Trophoblast cell (in vitro differentiated cells and primary cell): Measurements from ENCODE around the gene MYT1.

Experiments
- DNase-seq, 2 donors: peaks; one replicate each; pipeline ENCODE4 v3.0.0-alpha.2; 2016
- H2AFZ ChIP-seq: 2 replicates; pipeline ENCODE4 v1.6.1; 2013; ENCODE audit warnings: low read length, moderate library complexity, mild to moderate bottlenecking; ENCODE audit not compliant: insufficient read depth, poor library complexity
- H2AK5ac ChIP-seq: 2 replicates; pipeline ENCODE4 v1.6.1; 2013; ENCODE audit warnings: mild to moderate bottlenecking, low read length
- H2BK120ac ChIP-seq: 2 replicates; pipeline ENCODE4 v1.6.1; 2013; ENCODE audit warnings: low read length, mild to moderate bottlenecking, moderate library complexity; ENCODE audit not compliant: insufficient read depth, poor library complexity
- H2BK12ac ChIP-seq: 2 replicates; pipeline ENCODE4 v1.6.1; 2013; ENCODE audit warnings: mild to moderate bottlenecking, low read length, moderate library complexity
- H2BK5ac ChIP-seq: 2 replicates; pipeline ENCODE4 v1.6.1; 2013; ENCODE audit warnings: low read length, low read depth, moderate library complexity, mild to moderate bottlenecking; ENCODE audit not compliant: poor library complexity
- H3K14ac ChIP-seq: 2 replicates; pipeline ENCODE4 v1.6.1; 2013; ENCODE audit warnings: mild to moderate bottlenecking, low read length
- H3K18ac ChIP-seq: 2 replicates; pipeline ENCODE4 v1.6.1; 2013; ENCODE audit warnings: mild to moderate bottlenecking, low read length
- H3K23ac ChIP-seq: 2 replicates; pipeline ENCODE4 v1.6.1; 2013; ENCODE audit warnings: low read length
- H3K27ac ChIP-seq: 2 replicates; pipeline ENCODE4 v1.5.1; 2013; ENCODE audit warnings: low read depth, mild to moderate bottlenecking, inconsistent platforms, low read length, moderate library complexity
- H3K27me3 ChIP-seq: 2 replicates; pipeline ENCODE4 v1.6.1; 2013; ENCODE audit warnings: inconsistent platforms, mild to moderate bottlenecking, low read length, moderate library complexity; ENCODE audit not compliant: insufficient read depth
- H3K36me3 ChIP-seq, 2 experiments: 1 replicate in 1 of 2; 2 replicates in 1 of 2; pipeline ENCODE4 v1.6.1; 2013; ENCODE audit warnings: low read length in 2 of 2, mild to moderate bottlenecking in 2 of 2, moderate library complexity in 1 of 2; ENCODE audit not compliant: insufficient read depth in 2 of 2, control insufficient read depth in 1 of 2
- H3K4ac ChIP-seq: 2 replicates; pipeline ENCODE4 v1.6.1; 2013; ENCODE audit warnings: low read depth, mild to moderate bottlenecking, low read length, moderate library complexity
- H3K4me1 ChIP-seq, 2 experiments: 1 replicate in 1 of 2; 2 replicates in 1 of 2; pipeline ENCODE4 v1.6.1; 2013; ENCODE audit warnings: low read length in 2 of 2, mild to moderate bottlenecking in 2 of 2, moderate library complexity in 1 of 2; ENCODE audit not compliant: insufficient read depth in 2 of 2, control insufficient read depth in 1 of 2
- H3K4me2 ChIP-seq: 2 replicates; pipeline ENCODE4 v1.6.1; 2013; ENCODE audit warnings: inconsistent platforms, mild to moderate bottlenecking, low read length, moderate library complexity
- H3K4me3 ChIP-seq: 2 replicates; pipeline ENCODE4 v1.5.1; 2013; ENCODE audit warnings: mild to moderate bottlenecking, low read depth, low read length, inconsistent platforms
- H3K79me1 ChIP-seq: one replicate; pipeline ENCODE4 v1.6.1; 2013; ENCODE audit warnings: low read length
- H3K79me2 ChIP-seq: 2 replicates; pipeline ENCODE4 v1.6.1; 2013; ENCODE audit warnings: low read length, mild to moderate bottlenecking; ENCODE audit not compliant: control insufficient read depth, insufficient read depth, poor library complexity
- H3K9ac ChIP-seq: 2 replicates; pipeline ENCODE4 v1.6.1; 2013; ENCODE audit warnings: mild to moderate bottlenecking, low read length
- H3K9me3 ChIP-seq: 2 replicates; pipeline ENCODE4 v1.6.1; 2013; ENCODE audit warnings: low read depth, mild to moderate bottlenecking, control low read depth, inconsistent platforms, low read length; ENCODE audit not compliant: insufficient read depth
- H4K12ac ChIP-seq: 2 replicates; pipeline ENCODE4 v1.6.1; 2013; ENCODE audit warnings: low read depth, mild to moderate bottlenecking, low read length, moderate library complexity
- H4K8ac ChIP-seq: 2 replicates; pipeline ENCODE4 v1.6.1; 2013; ENCODE audit warnings: low read depth, mild to moderate bottlenecking, low read length, moderate library complexity
- H4K91ac ChIP-seq: one replicate; pipeline ENCODE4 v1.6.1; 2013; ENCODE audit warnings: low read depth, mild to moderate bottlenecking, low read length, moderate library complexity
- WGBS: extraction: QIAGEN DNeasy Blood & Tissue Kit; methylation state at CpG from one replicate; pipeline ENCODE4 v1.1.7; 2013; ENCODE audit warnings: missing lambda C conversion rate; ENCODE audit not compliant: insufficient read length, insufficient coverage; ENCODE audit errors: extremely low coverage; 5-methylcytosine and 5-hydroxymethylcytosine counted together

The MYT1 gene

GRCh38 chr20:64136004-64136710 is 28.1 kb upstream of the MYT1 start:
- no peaks in the 10 kb centered on the region for H3K27me3 ChIP-seq
- no peak overlapping the region for H3K4ac ChIP-seq
- DNase-seq: no peak
- no peak overlapping the region for H4K8ac ChIP-seq
- H3K36me3 ChIP-seq: no peaks in the 10 kb centered on the region
- no peaks in the 10 kb centered on the region for H3K4me1 ChIP-seq
- no peak overlapping the region for H3K18ac ChIP-seq
- no peak overlapping the region for H3K14ac ChIP-seq
- H4K12ac ChIP-seq: no peak overlapping the region
- no peak overlapping the region for H2AK5ac ChIP-seq
- H4K91ac ChIP-seq: no peak overlapping the region
- H3K9ac ChIP-seq: no peak overlapping the region
- H2BK5ac ChIP-seq: no peak overlapping the region
- H3K79me2 ChIP-seq: no peaks in the 10 kb centered on the region
- no peaks in the 10 kb centered on the region for H3K79me1 ChIP-seq
- no peak overlapping the region for H2BK120ac ChIP-seq
- H2AFZ ChIP-seq: no peak overlapping the region
- no peak overlapping the region for H3K23ac ChIP-seq
- no CpG with 5 or more reads among the region's 32 CpGs for WGBS
- no peak overlapping the region for H3K4me2 ChIP-seq
- no peak overlapping the region for H3K27ac ChIP-seq
- no peaks in the 10 kb centered on the region for H3K9me3 ChIP-seq
- no peak overlapping the region for H2BK12ac ChIP-seq
- no peak overlapping the region for H3K4me3 ChIP-seq

DNA sequence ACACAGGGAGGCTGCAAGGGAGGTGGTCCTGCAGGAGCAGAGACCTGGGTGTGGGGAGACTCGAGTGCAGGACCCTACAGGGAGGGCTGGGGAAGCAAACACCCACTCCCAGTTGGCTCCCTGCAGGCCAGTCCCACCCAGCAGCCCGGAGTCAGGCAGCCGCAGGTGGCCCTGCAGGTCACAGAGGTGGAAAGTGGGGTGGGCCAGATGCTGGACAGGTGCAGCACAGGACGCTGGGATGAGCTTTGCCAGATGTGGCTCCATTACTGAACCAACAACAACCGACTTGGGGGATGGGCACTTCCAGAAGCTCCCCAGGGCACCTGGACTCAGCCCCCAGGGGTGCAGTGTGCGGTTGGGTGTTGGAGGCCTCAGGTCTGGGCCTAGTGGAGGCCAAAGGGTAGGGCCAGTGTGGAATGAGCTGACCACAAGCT is 26.6 kb upstream of the MYT1 start:
- no peak overlapping the region for H3K23ac ChIP-seq
- no peaks in the 10 kb centered on the region for H3K79me1 ChIP-seq
- H2BK12ac ChIP-seq: no peak overlapping the region
- H4K91ac ChIP-seq: no peak overlapping the region
- no peak overlapping the region for H4K12ac ChIP-seq
- H3K27me3 ChIP-seq: no peaks in the 10 kb centered on the region
- no CpG with 5 or more reads among the region's 6 CpGs for WGBS
- H3K4me1 ChIP-seq: no peaks in the 10 kb centered on the region
- no peak overlapping the region for H3K4me3 ChIP-seq
- no peak overlapping the region for H3K9ac ChIP-seq
- H2AK5ac ChIP-seq: no peak overlapping the region
- no peak overlapping the region for H2BK5ac ChIP-seq
- H2AFZ ChIP-seq: no peak overlapping the region
- no peak overlapping the region for H2BK120ac ChIP-seq
- no peak for DNase-seq
- no peaks in the 10 kb centered on the region for H3K36me3 ChIP-seq
- H4K8ac ChIP-seq: no peak overlapping the region
- H3K18ac ChIP-seq: no peak overlapping the region
- no peak overlapping the region for H3K4ac ChIP-seq
- no peak overlapping the region for H3K14ac ChIP-seq
- H3K9me3 ChIP-seq: no peaks in the 10 kb centered on the region
- H3K4me2 ChIP-seq: no peak overlapping the region
- H3K79me2 ChIP-seq: no peaks in the 10 kb centered on the region
- H3K27ac ChIP-seq: no peak overlapping the region

- H3K4me3 ChIP-seq: no peak overlapping the region
- no peak overlapping the region for H4K91ac ChIP-seq
- no peaks in the 10 kb centered on the region for H3K79me1 ChIP-seq
- no peak overlapping the region for H4K8ac ChIP-seq
- no peak overlapping the region for H2AK5ac ChIP-seq
- no peak overlapping the region for H2BK120ac ChIP-seq
- H3K9ac ChIP-seq: no peak overlapping the region
- H2AFZ ChIP-seq: no peak overlapping the region
- H3K27me3 ChIP-seq: no peaks in the 10 kb centered on the region
- no peaks in the 10 kb centered on the region for H3K4me1 ChIP-seq
- WGBS: no CpG with 5 or more reads among the region's 18 CpGs
- no peak overlapping the region for H3K4ac ChIP-seq
- no peak overlapping the region for H3K27ac ChIP-seq
- DNase-seq: no peak
- no peak overlapping the region for H4K12ac ChIP-seq
- no peak overlapping the region for H3K18ac ChIP-seq
- no peak overlapping the region for H3K4me2 ChIP-seq
- no peaks in the 10 kb centered on the region for H3K36me3 ChIP-seq
- no peak overlapping the region for H2BK5ac ChIP-seq
- no peak overlapping the region for H2BK12ac ChIP-seq
- H3K14ac ChIP-seq: no peak overlapping the region
- H3K23ac ChIP-seq: no peak overlapping the region
- no peaks in the 10 kb centered on the region for H3K79me2 ChIP-seq
- no peaks in the 10 kb centered on the region for H3K9me3 ChIP-seq
These were observed 25.9 kb upstream of the MYT1 start for GRCh38 chr20:64138276-64138815.

DNA sequence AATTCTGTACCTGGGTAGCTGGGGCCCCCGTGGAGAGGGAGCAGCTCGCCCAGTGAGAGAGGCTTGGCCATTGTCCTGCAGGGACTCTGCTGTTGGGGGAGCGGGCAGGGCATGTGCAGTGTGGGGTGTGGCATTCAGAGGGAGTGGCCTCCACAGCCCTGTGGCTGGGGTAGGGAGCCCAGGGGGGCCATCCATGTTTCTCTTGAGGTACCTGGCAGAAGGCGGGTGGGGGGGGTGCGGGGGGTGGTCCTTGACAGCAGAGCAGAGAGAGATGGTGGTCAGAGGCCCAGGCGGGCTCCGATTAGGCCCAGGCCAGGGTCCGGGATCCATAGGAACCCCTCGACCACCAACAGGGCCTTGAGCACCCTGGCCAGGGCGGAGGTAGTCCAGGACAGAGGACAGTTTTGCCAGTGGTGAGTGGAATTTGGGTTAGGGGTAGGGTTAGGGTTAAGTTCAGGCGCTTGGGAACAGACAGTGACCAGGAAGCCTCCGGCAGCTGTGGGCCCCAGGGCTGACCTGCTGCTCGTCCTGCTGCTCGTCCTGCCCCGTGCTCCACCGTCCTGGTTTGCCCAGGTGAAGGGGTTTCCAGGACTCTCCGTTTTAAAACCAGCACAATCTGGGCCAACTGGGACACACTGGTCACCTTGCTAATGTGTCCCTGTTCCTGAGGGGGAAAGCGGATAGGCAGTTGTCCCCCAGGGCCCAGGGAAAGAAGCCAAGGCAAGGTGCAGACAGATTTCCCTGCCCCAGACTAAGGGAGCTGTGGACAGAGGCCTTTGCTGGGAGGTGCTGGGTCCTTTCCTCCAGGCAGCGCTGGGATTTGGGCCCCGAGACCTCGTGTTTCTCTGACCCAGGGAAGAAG is 24.8 kb upstream of the MYT1 start:
- no peak overlapping the region for H4K8ac ChIP-seq

More for the DNA sequence above, 24.8 kb upstream of the MYT1 start:
- WGBS: no CpG with 5 or more reads among the region's 21 CpGs
- H3K18ac ChIP-seq: no peak overlapping the region
- no peak overlapping the region for H2BK12ac ChIP-seq
- no peaks in the 10 kb centered on the region for H3K4me1 ChIP-seq
- H3K79me1 ChIP-seq: no peaks in the 10 kb centered on the region
- no peak overlapping the region for H3K14ac ChIP-seq
- no peak overlapping the region for H3K27ac ChIP-seq
- H2BK5ac ChIP-seq: no peak overlapping the region
- H2AFZ ChIP-seq: no peak overlapping the region
- no peak overlapping the region for H2BK120ac ChIP-seq
- H3K4me3 ChIP-seq: no peak overlapping the region
- H4K12ac ChIP-seq: no peak overlapping the region
- H4K91ac ChIP-seq: no peak overlapping the region
- peaks cover 1% of the 10 kb centered on the region for H3K9me3 ChIP-seq
- DNase-seq: no peak
- H3K9ac ChIP-seq: no peak overlapping the region
- no peak overlapping the region for H3K4ac ChIP-seq
- H3K79me2 ChIP-seq: no peaks in the 10 kb centered on the region
- H3K4me2 ChIP-seq: no peak overlapping the region
- H3K36me3 ChIP-seq: no peaks in the 10 kb centered on the region
- no peaks in the 10 kb centered on the region for H3K27me3 ChIP-seq
- H2AK5ac ChIP-seq: no peak overlapping the region
- no peak overlapping the region for H3K23ac ChIP-seq
